ENCODE results near the gene TMPRSS11A. TPM values are rescaled to one million over a fixed set of nuclear protein-coding genes. Genes with fewer than 3 reads are reported as not detected.

TMPRSS11A gene, protein sequence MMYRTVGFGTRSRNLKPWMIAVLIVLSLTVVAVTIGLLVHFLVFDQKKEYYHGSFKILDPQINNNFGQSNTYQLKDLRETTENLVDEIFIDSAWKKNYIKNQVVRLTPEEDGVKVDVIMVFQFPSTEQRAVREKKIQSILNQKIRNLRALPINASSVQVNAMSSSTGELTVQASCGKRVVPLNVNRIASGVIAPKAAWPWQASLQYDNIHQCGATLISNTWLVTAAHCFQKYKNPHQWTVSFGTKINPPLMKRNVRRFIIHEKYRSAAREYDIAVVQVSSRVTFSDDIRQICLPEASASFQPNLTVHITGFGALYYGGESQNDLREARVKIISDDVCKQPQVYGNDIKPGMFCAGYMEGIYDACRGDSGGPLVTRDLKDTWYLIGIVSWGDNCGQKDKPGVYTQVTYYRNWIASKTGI
- total RNA-seq (not detected), polyA plus RNA-seq (under 1 TPM in 1 of 3 donors, not detected in 2; 0.03 TPM)
- long read RNA-seq, donor 1 = 0 reads
- long read RNA-seq, donor 2 = 0 reads
- long read RNA-seq, donor 3 = 0 reads
- long read RNA-seq, donor 4 = 0 reads
- long read RNA-seq, donor 5 = 0 reads
- long read RNA-seq, donor 6 = 0 reads
- long read RNA-seq, donor 7 = 0 reads
- long read RNA-seq, donor 8 = 0 reads
- long read RNA-seq, donor 9 = 0 reads
- long read RNA-seq, donor 10 = 0 reads

DNA sequence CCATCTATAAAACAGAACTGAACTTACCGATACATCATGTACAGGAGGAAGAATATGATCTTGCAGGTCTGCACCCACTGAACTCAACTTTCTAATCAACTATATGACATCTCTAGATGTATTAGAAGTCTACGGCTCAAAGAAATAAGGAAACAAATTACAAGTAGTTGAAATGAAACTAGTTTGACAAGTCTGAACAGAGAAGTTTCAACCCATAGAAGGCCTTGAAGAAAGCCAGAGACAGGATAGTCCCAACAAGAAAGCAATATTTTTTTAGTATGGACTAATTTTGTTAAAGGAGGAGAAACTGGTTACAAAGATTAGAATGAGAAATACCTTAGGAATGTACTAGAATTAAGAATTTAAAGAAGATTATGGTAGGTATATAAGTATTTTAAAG, at the start of gene TMPRSS11A:
TMPRSS11A (minus strand) TSS at position 138 of the 400 bp plus-strand sequence; CDS start at position 38, 100 bp downstream.
- Histone ChIP-seq H3K27ac (no peak within 1 kb of the TSS), H3K27me3 (no peaks in the 10 kb centered on the region), H3K9me3 (replicated peaks in 1 of 3) (no peaks in the 10 kb centered on the region), H3K4me3 (no peak within 1 kb of the TSS), H3K36me3 (replicated peaks in 1 of 2) (no peaks in the 10 kb centered on the region), H3K4me1 (replicated peaks in 1 of 2) (no peaks in the 10 kb centered on the region)
- 43 to 69% (median 66%) methylated on average over 2 of the region's 2 CpGs for WGBS, 4 donors
- intact Hi-C loops (cut with DNase I) = no loop called here
- DNase-seq = no peak
- TF ChIP-seq, protein P1, sequence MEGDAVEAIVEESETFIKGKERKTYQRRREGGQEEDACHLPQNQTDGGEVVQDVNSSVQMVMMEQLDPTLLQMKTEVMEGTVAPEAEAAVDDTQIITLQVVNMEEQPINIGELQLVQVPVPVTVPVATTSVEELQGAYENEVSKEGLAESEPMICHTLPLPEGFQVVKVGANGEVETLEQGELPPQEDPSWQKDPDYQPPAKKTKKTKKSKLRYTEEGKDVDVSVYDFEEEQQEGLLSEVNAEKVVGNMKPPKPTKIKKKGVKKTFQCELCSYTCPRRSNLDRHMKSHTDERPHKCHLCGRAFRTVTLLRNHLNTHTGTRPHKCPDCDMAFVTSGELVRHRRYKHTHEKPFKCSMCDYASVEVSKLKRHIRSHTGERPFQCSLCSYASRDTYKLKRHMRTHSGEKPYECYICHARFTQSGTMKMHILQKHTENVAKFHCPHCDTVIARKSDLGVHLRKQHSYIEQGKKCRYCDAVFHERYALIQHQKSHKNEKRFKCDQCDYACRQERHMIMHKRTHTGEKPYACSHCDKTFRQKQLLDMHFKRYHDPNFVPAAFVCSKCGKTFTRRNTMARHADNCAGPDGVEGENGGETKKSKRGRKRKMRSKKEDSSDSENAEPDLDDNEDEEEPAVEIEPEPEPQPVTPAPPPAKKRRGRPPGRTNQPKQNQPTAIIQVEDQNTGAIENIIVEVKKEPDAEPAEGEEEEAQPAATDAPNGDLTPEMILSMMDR (IDR thresholded peaks at IDR 0.05) = no peak
- no peak for TF ChIP-seq POLR2A (IDR thresholded peaks at IDR 0.05)

DNA sequence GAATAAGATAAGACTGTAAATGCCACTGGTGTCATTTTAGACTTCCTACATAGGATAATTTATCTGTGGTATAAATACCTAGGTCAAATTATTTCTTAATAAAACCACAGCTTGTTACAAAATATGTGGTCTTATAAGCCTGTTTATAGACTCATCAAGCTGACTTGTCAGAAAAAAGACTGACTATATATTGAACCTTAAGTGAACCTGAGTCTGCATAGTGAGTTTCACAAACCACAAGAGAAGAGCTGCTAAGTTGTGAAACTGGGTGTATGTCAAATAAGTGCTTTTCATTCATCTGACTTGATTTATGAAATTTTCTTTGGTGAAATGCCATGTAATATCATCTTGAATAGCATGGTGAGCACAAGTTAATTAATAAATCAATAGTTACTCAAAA, 48.4 kb upstream of the TMPRSS11A start:
- Histone ChIP-seq H3K9me3 (replicated peaks in 1 of 3) (no peaks in the 10 kb centered on the region), H3K27me3 (no peaks in the 10 kb centered on the region), H3K27ac (no peak overlapping the region), H3K4me1 (replicated peaks in 1 of 2) (no peaks in the 10 kb centered on the region), H3K36me3 (replicated peaks in 1 of 2) (no peaks in the 10 kb centered on the region), H3K4me3 (no peak overlapping the region)
- TF ChIP-seq, protein P1 (IDR thresholded peaks at IDR 0.05) = no peak
- no peak for TF ChIP-seq POLR2A (IDR thresholded peaks at IDR 0.05)
- no peak for DNase-seq
- intact Hi-C loops (cut with DNase I) = no loop called here

DNA sequence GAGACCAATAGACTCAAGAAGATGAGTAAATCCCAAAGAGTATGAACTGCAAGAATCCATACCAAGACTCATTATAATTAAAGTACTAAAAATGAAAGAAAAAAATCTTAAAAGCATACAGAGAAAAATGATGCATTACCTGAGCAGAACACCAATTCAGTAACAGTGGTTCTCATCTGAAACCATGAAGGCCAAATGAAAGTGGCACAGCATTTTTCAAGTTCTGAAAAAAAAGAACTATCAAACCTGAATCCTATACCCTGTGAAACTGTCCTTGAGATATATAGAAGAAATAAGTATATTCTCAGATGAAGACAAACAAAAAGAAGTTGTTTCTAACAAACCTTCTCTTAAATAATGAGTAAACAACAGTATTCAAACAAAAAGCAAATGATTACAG, 39.6 kb upstream of the TMPRSS11A start:
- Histone ChIP-seq H3K36me3 (replicated peaks in 1 of 2) (no peaks in the 10 kb centered on the region), H3K27me3 (no peaks in the 10 kb centered on the region), H3K4me3 (no peak overlapping the region), H3K27ac (no peak overlapping the region), H3K9me3 (replicated peaks in 1 of 3) (no peaks in the 10 kb centered on the region), H3K4me1 (replicated peaks in 1 of 2) (no peaks in the 10 kb centered on the region)
- intact Hi-C loops (cut with DNase I) = no loop called here
- no peak for TF ChIP-seq POLR2A (IDR thresholded peaks at IDR 0.05)
- no peak for DNase-seq

DNA sequence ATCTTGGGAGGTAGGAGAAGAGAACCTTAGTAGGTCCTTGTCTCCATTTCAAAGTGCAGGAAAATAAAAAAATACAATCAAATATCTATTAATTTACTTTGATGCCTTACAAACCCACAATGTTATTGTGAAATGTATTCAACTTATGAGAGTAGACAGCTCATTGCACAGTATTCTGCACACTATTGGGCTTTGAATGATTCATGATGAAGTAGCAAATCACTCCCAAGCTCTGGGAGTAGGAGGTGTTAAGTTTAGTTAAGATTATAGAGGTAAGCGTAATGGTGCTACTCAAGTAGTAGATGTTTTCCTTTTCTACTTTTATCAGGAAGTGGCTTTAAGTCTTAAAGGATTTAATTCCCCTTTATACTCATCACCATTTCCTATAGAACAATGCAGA, 32.8 kb upstream of the TMPRSS11A start:
- Histone ChIP-seq H3K27ac (no peak overlapping the region), H3K9me3 (replicated peaks in 1 of 3) (no peaks in the 10 kb centered on the region), H3K4me3 (no peak overlapping the region), H3K4me1 (replicated peaks in 1 of 2) (no peaks in the 10 kb centered on the region), H3K27me3 (no peaks in the 10 kb centered on the region), H3K36me3 (replicated peaks in 1 of 2) (no peaks in the 10 kb centered on the region)
- 88 to 97% (median 91%) methylated on average over 1 of the region's 1 CpG for WGBS, 4 donors
- TF ChIP-seq, protein P1 (IDR thresholded peaks at IDR 0.05) = no peak
- no peak for TF ChIP-seq POLR2A (IDR thresholded peaks at IDR 0.05)
- intact Hi-C loops (cut with DNase I) = no loop called here
- no peak for DNase-seq

All from adrenal gland (tissue), 19 donors.